ENCODE measurements around the gene WDSUB1.

DNA sequence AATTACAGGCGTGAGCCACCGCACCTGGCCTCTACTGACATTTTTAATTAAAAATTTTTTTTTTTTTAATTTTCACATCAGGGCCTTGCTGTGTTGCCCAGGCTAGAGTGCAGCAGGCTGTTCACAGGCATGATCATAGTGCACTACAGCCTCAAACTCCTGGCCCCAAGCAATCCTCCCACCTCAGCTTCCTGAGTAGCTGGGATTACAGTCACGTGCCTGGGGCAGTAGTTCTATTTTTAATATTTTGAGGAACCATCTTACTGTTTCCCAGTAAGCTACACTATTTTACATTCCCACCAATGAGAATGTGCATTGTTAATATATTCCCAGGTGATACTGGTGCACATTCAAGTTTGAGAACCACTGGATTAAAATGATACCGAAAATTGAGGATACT, 92.7 kb downstream of the WDSUB1 start:
- no peak for TF ChIP-seq CTCF (IDR thresholded peaks at IDR 0.05; ENCODE audit: borderline replicate concordance, extremely low read depth, low read length, poor library complexity, severe bottlenecking)
- no peak for TF ChIP-seq EZH2 (IDR thresholded peaks at IDR 0.05; ENCODE audit: borderline replicate concordance, low read depth, low read length, severe bottlenecking)
